Thyroid gland (tissue), 4 donors: ENCODE results near the gene ZNF341. TPM values are rescaled to one million over a fixed set of nuclear protein-coding genes. Genes with fewer than 3 reads are reported as not detected.
A peak's percentile ranks its signal among the peaks of the same experiment; 100 is the strongest.

Experiments
- DNase-seq, 2 donors: peaks; one replicate each; pipeline ENCODE4 v3.0.0-alpha.2; 2019
- H3K27ac ChIP-seq, 3 donors: fragments of 200-600 bp; sonication (generic); 1 replicate in 2 of 3; 2 replicates in 1 of 3; pipeline ENCODE4 v1.5.1; 2016 to 2019; ENCODE audit warnings: mild to moderate bottlenecking in 1 of 3, moderate library complexity in 1 of 3
- H3K27me3 ChIP-seq: fragments of 200-600 bp; sonication (generic); one replicate; pipeline ENCODE4 v1.5.1; 2019
- H3K36me3 ChIP-seq, 2 donors: fragments of 200-600 bp; sonication (generic); one replicate each; pipeline ENCODE4 v1.5.1; 2016 to 2019
- H3K4me1 ChIP-seq, 2 donors: fragments of 200-600 bp; sonication (generic); one replicate each; pipeline ENCODE4 v1.5.1; 2017 to 2019
- H3K4me3 ChIP-seq, 3 donors: fragments of 200-600 bp; sonication (generic); replicated peaks in 1 of 3; 1 replicate in 2 of 3; 2 replicates in 1 of 3; pipeline ENCODE4 v1.5.1; 2016; ENCODE audit warnings: mild to moderate bottlenecking in 1 of 3
- H3K9me3 ChIP-seq: fragments of 200-600 bp; sonication (generic); one replicate; pipeline ENCODE4 v1.5.1; 2017
- POLR2A ChIP-seq, 2 donors: fragments of 450-650 bp; IDR thresholded peaks; one replicate each; pipeline ENCODE4 v1.6.1; 2017; ENCODE audit warnings: antibody characterized with exemption in 2 of 2, mild to moderate bottlenecking in 2 of 2, moderate library complexity in 1 of 2
- WGBS, 2 donors: methylation state at CpG; one replicate each; pipeline ENCODE4 v1.1.5; 2017; 5-methylcytosine and 5-hydroxymethylcytosine counted together
- intact Hi-C: fragments of 100-400 bp; cut with DNase I; formaldehyde crosslinking; loops from one replicate; pipeline ENCODE4 v1.15.1; 2023
- total RNA-seq, 4 donors: library from RNA; depleted of rRNA; stranded (reverse); fragments of >200 nt; gene quantifications; one replicate each; pipeline ENCODE4 v1.2.3, GENCODE V29; 2016
- TF ChIP-seq, protein P1 (sequence below), 6 experiments: fragments of 200-600 bp in 3 of 6; fragments of 450-650 bp in 3 of 6; sonication (generic) in 3 of 6; IDR thresholded peaks; one replicate each; pipeline ENCODE4 v1.5.1; 2016 to 2019; ENCODE audit warnings: antibody characterized with exemption in 6 of 6, mild to moderate bottlenecking in 2 of 6, inconsistent platforms in 1 of 6, moderate library complexity in 1 of 6

ZNF341 gene
- total RNA-seq, 4 donors from 2014 or later, result 1.1 to 3.5 (median 2.8) TPM

DNA sequence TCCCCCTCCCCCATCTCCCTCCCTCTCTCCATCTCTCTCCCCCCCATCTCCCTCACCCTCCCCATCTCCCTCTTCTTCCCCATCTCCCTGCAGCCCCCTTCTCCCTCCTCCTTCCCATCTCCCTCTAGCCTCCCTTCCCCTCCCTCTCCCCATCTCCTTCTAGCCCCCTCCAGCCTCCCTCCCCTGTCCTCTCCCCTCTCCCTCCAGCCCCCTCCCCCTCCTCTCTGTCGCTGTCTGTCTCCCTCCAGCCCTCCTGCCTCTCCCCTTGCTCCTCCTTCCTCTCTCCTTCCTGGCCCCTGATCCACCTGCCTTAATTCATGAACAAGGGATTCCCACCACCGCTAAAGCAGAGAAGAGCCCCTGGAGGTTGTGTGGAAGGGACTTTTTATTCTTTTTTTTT is 52.4 kb downstream of the ZNF341 start:
- Histone ChIP-seq H3K4me1 (peaks cover 6 to 8% of the 10 kb centered on the region in 2 donors), H3K9me3 (no peaks in the 10 kb centered on the region), H3K4me3 (no peak overlapping the region), H3K36me3 (no peaks in the 10 kb centered on the region), H3K27me3 (no peaks in the 10 kb centered on the region), H3K27ac (no peak overlapping the region)
- DNase-seq, result no peak
- intact Hi-C loops, result no loop called here
- TF ChIP-seq, protein P1, sequence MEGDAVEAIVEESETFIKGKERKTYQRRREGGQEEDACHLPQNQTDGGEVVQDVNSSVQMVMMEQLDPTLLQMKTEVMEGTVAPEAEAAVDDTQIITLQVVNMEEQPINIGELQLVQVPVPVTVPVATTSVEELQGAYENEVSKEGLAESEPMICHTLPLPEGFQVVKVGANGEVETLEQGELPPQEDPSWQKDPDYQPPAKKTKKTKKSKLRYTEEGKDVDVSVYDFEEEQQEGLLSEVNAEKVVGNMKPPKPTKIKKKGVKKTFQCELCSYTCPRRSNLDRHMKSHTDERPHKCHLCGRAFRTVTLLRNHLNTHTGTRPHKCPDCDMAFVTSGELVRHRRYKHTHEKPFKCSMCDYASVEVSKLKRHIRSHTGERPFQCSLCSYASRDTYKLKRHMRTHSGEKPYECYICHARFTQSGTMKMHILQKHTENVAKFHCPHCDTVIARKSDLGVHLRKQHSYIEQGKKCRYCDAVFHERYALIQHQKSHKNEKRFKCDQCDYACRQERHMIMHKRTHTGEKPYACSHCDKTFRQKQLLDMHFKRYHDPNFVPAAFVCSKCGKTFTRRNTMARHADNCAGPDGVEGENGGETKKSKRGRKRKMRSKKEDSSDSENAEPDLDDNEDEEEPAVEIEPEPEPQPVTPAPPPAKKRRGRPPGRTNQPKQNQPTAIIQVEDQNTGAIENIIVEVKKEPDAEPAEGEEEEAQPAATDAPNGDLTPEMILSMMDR (IDR thresholded peaks at IDR 0.05), result no peak
- no peak for TF ChIP-seq POLR2A (IDR thresholded peaks at IDR 0.05)
- WGBS, 2 donors, result 92 to 100% methylated on average over 1 to 2 of the region's 2 CpGs

- intact Hi-C loops, result no loop called here
- 89 to 93% methylated on average over 5 of the region's 5 CpGs for WGBS, 2 donors
- H3K27ac ChIP-seq, result no peak overlapping the region
Observed at GRCh38 chr20:33785503-33785902, 53.7 kb downstream of the ZNF341 start.

GRCh38 chr20:33787253-33787891 is 55.6 kb downstream of the ZNF341 start:
- 65 to 80% methylated on average over 9 of the region's 9 CpGs for WGBS, 2 donors

More at GRCh38 chr20:33785503-33785902, 53.7 kb downstream of the ZNF341 start:
- Histone ChIP-seq H3K4me1 (peaks cover 17 to 21% of the 10 kb centered on the region in 2 donors), H3K36me3 (no peaks in the 10 kb centered on the region), H3K27me3 (no peaks in the 10 kb centered on the region), H3K4me3 (no peak overlapping the region), H3K9me3 (no peaks in the 10 kb centered on the region)
- no peak for TF ChIP-seq POLR2A (IDR thresholded peaks at IDR 0.05)
- TF ChIP-seq, protein P1 (IDR thresholded peaks at IDR 0.05), result no peak
- no peak for DNase-seq

GRCh38 chr20:33788351-33789049 is 56.7 kb downstream of the ZNF341 start:
- H3K27me3 ChIP-seq, result no peaks in the 10 kb centered on the region
- TF ChIP-seq POLR2A (IDR thresholded peaks at IDR 0.05), result no peak
- TF ChIP-seq, protein P1 (IDR thresholded peaks at IDR 0.05), result no peak
- intact Hi-C loops, result no loop called here
- H3K4me1 ChIP-seq, result peaks cover 17 to 22% of the 10 kb centered on the region in 2 donors
- H3K36me3 ChIP-seq, result no peaks in the 10 kb centered on the region
- peak; percentile 42 to 58 for DNase-seq
- H3K27ac ChIP-seq, result peak overlapping the region in 2 of 3 donors; percentile 85 to 86
- H3K9me3 ChIP-seq, result no peaks in the 10 kb centered on the region
- 80 to 86% methylated on average over 10 to 12 of the region's 12 CpGs for WGBS, 2 donors
- no peak overlapping the region for H3K4me3 ChIP-seq

More at GRCh38 chr20:33787253-33787891, 55.6 kb downstream of the ZNF341 start:
- Histone ChIP-seq H3K9me3 (no peaks in the 10 kb centered on the region), H3K27me3 (no peaks in the 10 kb centered on the region), H3K27ac (peak overlapping the region in 1 of 3 donors; percentile 8), H3K4me3 (no peak overlapping the region), H3K4me1 (peaks cover 17 to 22% of the 10 kb centered on the region in 2 donors), H3K36me3 (no peaks in the 10 kb centered on the region)
- intact Hi-C loops, result no loop called here
- DNase-seq, result no peak
- TF ChIP-seq, protein P1 (IDR thresholded peaks at IDR 0.05), result no peak
- no peak for TF ChIP-seq POLR2A (IDR thresholded peaks at IDR 0.05)
